ENCODE data around the gene AGR3. TPM values are rescaled to one million over a fixed set of nuclear protein-coding genes. Genes with fewer than 3 reads are reported as not detected.
"Not testable (repeated sequence)": the region's sequence is repeated elsewhere in the genome, so short reads cannot be mapped to it uniquely, and the experiment has no call there.

AGR3 gene
- total and polyA plus RNA-seq, 2 experiments from 2014 or later, result not detected

GRCh38 chr7:16874066-16874465, 7.7 kb downstream of the AGR3 start:
- no peaks in the 10 kb centered on the region for H3F3A ChIP-seq (ENCODE audit: insufficient read depth)
- H3K9me2 ChIP-seq (ENCODE audit: insufficient read depth), result no peaks in the 10 kb centered on the region
- H3K36me3 ChIP-seq (ENCODE audit: low read depth), result no peaks in the 10 kb centered on the region
- H4K20me1 ChIP-seq (ENCODE audit: insufficient read depth), result no peaks in the 10 kb centered on the region
- H3K27ac ChIP-seq, result no peak overlapping the region
- H2AFZ ChIP-seq, result no peak overlapping the region
- H3K9me3 ChIP-seq (ENCODE audit: low read depth), result no peaks in the 10 kb centered on the region
- no peak overlapping the region for H3K4me3 ChIP-seq
- no peaks in the 10 kb centered on the region for H3K4me1 ChIP-seq (ENCODE audit: insufficient read depth)
- TF ChIP-seq EZH2 (IDR thresholded peaks at IDR 0.05; ENCODE audit: insufficient read depth, poor library complexity, severe bottlenecking), result no peak
- TF ChIP-seq EZH2phosphoT487 (IDR thresholded peaks at IDR 0.05; ENCODE audit: insufficient read depth, low read depth), result no peak
- no peak overlapping the region for H3K9ac ChIP-seq
- WGBS, 2 experiments (ENCODE audit: low coverage in 1 of 2, low lambda C conversion rate in 2 of 2, missing lambda C conversion rate in 2 of 2), result 8 to 9% methylated on average over 4 of the region's 4 CpGs
- no peaks in the 10 kb centered on the region for H3K79me2 ChIP-seq (ENCODE audit: insufficient read depth)
- DNase-seq, result no peak
- no peak overlapping the region for H3K4me2 ChIP-seq (ENCODE audit: unreplicated experiment)
- in situ Hi-C loops (cut with MboI), result no loop called here
- H3K27me3 ChIP-seq (replicated peaks; ENCODE audit: insufficient read depth), result no peaks in the 10 kb centered on the region

GRCh38 chr7:16867328-16867727, 14.5 kb downstream of the AGR3 start:
- Histone ChIP-seq H3K4me2 (ENCODE audit: unreplicated experiment) (no peak overlapping the region), H3K9ac (no peak overlapping the region), H3K79me2 (ENCODE audit: insufficient read depth) (no peaks in the 10 kb centered on the region), H4K20me1 (ENCODE audit: insufficient read depth) (no peaks in the 10 kb centered on the region), H3K4me1 (ENCODE audit: insufficient read depth) (no peaks in the 10 kb centered on the region), H3K9me2 (ENCODE audit: insufficient read depth) (no peaks in the 10 kb centered on the region), H3K4me3 (no peak overlapping the region), H3K9me3 (ENCODE audit: low read depth) (no peaks in the 10 kb centered on the region), H3F3A (ENCODE audit: insufficient read depth) (no peaks in the 10 kb centered on the region), H3K36me3 (ENCODE audit: low read depth) (no peaks in the 10 kb centered on the region), H3K27me3 (replicated peaks; ENCODE audit: insufficient read depth) (no peaks in the 10 kb centered on the region), H2AFZ (no peak overlapping the region), H3K27ac (no peak overlapping the region)
- in situ Hi-C loops (cut with MboI), result no loop called here
- TF ChIP-seq EZH2phosphoT487 (IDR thresholded peaks at IDR 0.05; ENCODE audit: insufficient read depth, low read depth) (no peak), EZH2 (IDR thresholded peaks at IDR 0.05; ENCODE audit: insufficient read depth, poor library complexity, severe bottlenecking) (no peak)
- DNase-seq, result no peak

GRCh38 chr7:16853189-16853588, 28.6 kb downstream of the AGR3 start:
- H3K9me3 ChIP-seq (ENCODE audit: low read depth); in situ Hi-C loops (cut with MboI); H3K4me2 ChIP-seq (ENCODE audit: unreplicated experiment); DNase-seq; H2AFZ ChIP-seq; H3K9ac ChIP-seq; H3K36me3 ChIP-seq (ENCODE audit: low read depth); H3K9me2 ChIP-seq (ENCODE audit: insufficient read depth); H3K79me2 ChIP-seq (ENCODE audit: insufficient read depth); H4K20me1 ChIP-seq (ENCODE audit: insufficient read depth); H3K27ac ChIP-seq; H3F3A ChIP-seq (ENCODE audit: insufficient read depth); H3K27me3 ChIP-seq (replicated peaks; ENCODE audit: insufficient read depth); H3K4me1 ChIP-seq (ENCODE audit: insufficient read depth); H3K4me3 ChIP-seq: not testable (repeated sequence)
- 78 to 81% methylated on average over 11 of the region's 11 CpGs for WGBS, 2 experiments (ENCODE audit: low coverage in 1 of 2, low lambda C conversion rate in 2 of 2, missing lambda C conversion rate in 2 of 2)

GRCh38 chr7:16851829-16852228, 30.0 kb downstream of the AGR3 start:
- Histone ChIP-seq H3K9me3 (ENCODE audit: low read depth) (no peaks in the 10 kb centered on the region), H3K4me1 (ENCODE audit: insufficient read depth) (no peaks in the 10 kb centered on the region), H3K9me2 (ENCODE audit: insufficient read depth) (no peaks in the 10 kb centered on the region), H2AFZ (no peak overlapping the region), H3K36me3 (ENCODE audit: low read depth) (no peaks in the 10 kb centered on the region), H3K4me2 (ENCODE audit: unreplicated experiment) (no peak overlapping the region), H3K27me3 (replicated peaks; ENCODE audit: insufficient read depth) (no peaks in the 10 kb centered on the region), H4K20me1 (ENCODE audit: insufficient read depth) (no peaks in the 10 kb centered on the region), H3F3A (ENCODE audit: insufficient read depth) (no peaks in the 10 kb centered on the region), H3K27ac (no peak overlapping the region), H3K79me2 (ENCODE audit: insufficient read depth) (no peaks in the 10 kb centered on the region), H3K4me3 (no peak overlapping the region), H3K9ac (no peak overlapping the region)
- TF ChIP-seq EZH2 (IDR thresholded peaks at IDR 0.05; ENCODE audit: insufficient read depth, poor library complexity, severe bottlenecking) (no peak), EZH2phosphoT487 (IDR thresholded peaks at IDR 0.05; ENCODE audit: insufficient read depth, low read depth) (no peak)
- in situ Hi-C loops (cut with MboI), result no loop called here
- 47 to 55% methylated on average over 2 of the region's 2 CpGs for WGBS, 2 experiments (ENCODE audit: low coverage in 1 of 2, low lambda C conversion rate in 2 of 2, missing lambda C conversion rate in 2 of 2)
- DNase-seq, result no peak

GRCh38 chr7:16850614-16851466, 30.9 kb downstream of the AGR3 start:
- WGBS, 2 experiments (ENCODE audit: low coverage in 1 of 2, low lambda C conversion rate in 2 of 2, missing lambda C conversion rate in 2 of 2), result 84 to 86% methylated on average over 39 to 44 of the region's 44 CpGs
- Histone ChIP-seq H3F3A (ENCODE audit: insufficient read depth) (no peaks in the 10 kb centered on the region), H3K4me1 (ENCODE audit: insufficient read depth) (no peaks in the 10 kb centered on the region), H2AFZ (no peak overlapping the region), H3K27ac (no peak overlapping the region), H3K4me2 (ENCODE audit: unreplicated experiment) (no peak overlapping the region), H3K27me3 (replicated peaks; ENCODE audit: insufficient read depth) (no peaks in the 10 kb centered on the region), H3K4me3 (no peak overlapping the region), H3K9me2 (ENCODE audit: insufficient read depth) (no peaks in the 10 kb centered on the region), H3K79me2 (ENCODE audit: insufficient read depth) (no peaks in the 10 kb centered on the region), H3K36me3 (ENCODE audit: low read depth) (no peaks in the 10 kb centered on the region), H4K20me1 (ENCODE audit: insufficient read depth) (no peaks in the 10 kb centered on the region), H3K9ac (no peak overlapping the region), H3K9me3 (ENCODE audit: low read depth) (no peaks in the 10 kb centered on the region)
- DNase-seq, result no peak
- in situ Hi-C loops (cut with MboI), result no loop called here
- TF ChIP-seq EZH2 (IDR thresholded peaks at IDR 0.05; ENCODE audit: insufficient read depth, poor library complexity, severe bottlenecking), result no peak
- TF ChIP-seq EZH2phosphoT487 (IDR thresholded peaks at IDR 0.05; ENCODE audit: insufficient read depth, low read depth), result no peak
